WTC11 (cell line): ENCODE results near the gene PEX10. TPM values are rescaled to one million over a fixed set of nuclear protein-coding genes. Genes with fewer than 3 reads are reported as not detected.

Source experiments
- ATAC-seq: fragments of 200-7000 bp; cut with Tn5 transposase; 2 replicates; pipeline ENCODE4 v1.10.0; 2021; ENCODE audit warnings: mild to moderate bottlenecking, moderate library complexity
- CTCF ChIA-PET: fragments of 300-600 bp; sonication (Branson Sonifier 250); formaldehyde crosslinking; loops from one replicate; lab custom pipeline; 2021; ENCODE audit warnings: antibody characterized with exemption; lab: Charles Lee
- POLR2A ChIA-PET: fragments of 350-600 bp; sonication (Branson Sonifier 250); formaldehyde crosslinking; loops from one replicate; lab custom pipeline; 2021; ENCODE audit warnings: antibody characterized with exemption; lab: Charles Lee
- DNase-seq: peaks from one replicate; pipeline ENCODE4 v3.0.0; 2021; ENCODE audit warnings: low spot score
- H3K27ac Mint-ChIP-seq: 2 replicates; pipeline ENCODE4 v1.8.0; 2021; ENCODE audit warnings: mixed read lengths
- H3K27me3 Mint-ChIP-seq: 2 replicates; pipeline ENCODE4 v1.8.0; 2021; ENCODE audit warnings: low read depth, mild to moderate bottlenecking, moderate library complexity, mixed read lengths
- H3K36me3 Mint-ChIP-seq: 2 replicates; pipeline ENCODE4 v1.8.0; 2021; ENCODE audit warnings: mixed read lengths
- H3K4me1 Mint-ChIP-seq: 2 replicates; pipeline ENCODE4 v1.8.0; 2022; ENCODE audit warnings: mixed read lengths
- H3K4me3 Mint-ChIP-seq: 2 replicates; pipeline ENCODE4 v1.8.0; 2021; ENCODE audit warnings: mild to moderate bottlenecking, moderate library complexity, mixed read lengths
- H3K9me3 Mint-ChIP-seq: 2 replicates; pipeline ENCODE4 v1.8.0; 2021; ENCODE audit warnings: mixed read lengths
- AFF4 ChIP-seq: sonication (generic); formaldehyde crosslinking; IDR thresholded peaks from 2 replicates; pipeline ENCODE4 v1.8.1; 2023; ENCODE audit warnings: mild to moderate bottlenecking, missing genetic modification reagents, borderline replicate concordance
- CBFB ChIP-seq: sonication (generic); formaldehyde crosslinking; IDR thresholded peaks from 2 replicates; pipeline ENCODE4 v1.8.1; 2022; ENCODE audit warnings: mild to moderate bottlenecking, low read depth, missing genetic modification reagents
- ESRRA ChIP-seq: sonication (generic); formaldehyde crosslinking; IDR thresholded peaks from 2 replicates; pipeline ENCODE4 v1.8.1; 2022; ENCODE audit warnings: mild to moderate bottlenecking, missing genetic modification reagents, borderline replicate concordance
- FOXP1 ChIP-seq: sonication (generic); formaldehyde crosslinking; IDR thresholded peaks from 2 replicates; pipeline ENCODE4 v1.8.0; 2022; ENCODE audit warnings: missing genetic modification reagents, mild to moderate bottlenecking, moderate library complexity, borderline replicate concordance
- FOXP4 ChIP-seq: sonication (generic); formaldehyde crosslinking; IDR thresholded peaks from 2 replicates; pipeline ENCODE4 v1.8.0; 2022; ENCODE audit warnings: mild to moderate bottlenecking, missing genetic modification reagents
- HMGA2 ChIP-seq: fragments of 250-450 bp; sonication (Bioruptor Pico); IDR thresholded peaks from 2 replicates; pipeline ENCODE4 v1.4.0; 2021; ENCODE audit warnings: mild to moderate bottlenecking, moderate library complexity
- IRF2 ChIP-seq: sonication (generic); formaldehyde crosslinking; IDR thresholded peaks from 2 replicates; pipeline ENCODE4 v1.8.0; 2022; ENCODE audit warnings: low read depth, missing genetic modification reagents, borderline replicate concordance
- MXD4 ChIP-seq: fragments of 250-450 bp; sonication (Bioruptor Pico); IDR thresholded peaks from 2 replicates; pipeline ENCODE4 v1.8.0; 2021; ENCODE audit warnings: mild to moderate bottlenecking, moderate library complexity, borderline replicate concordance
- NFATC4 ChIP-seq: fragments of 250-450 bp; sonication (Bioruptor Pico); IDR thresholded peaks from 2 replicates; pipeline ENCODE4 v1.9.0; 2021; ENCODE audit warnings: mild to moderate bottlenecking
- NFE2L1 ChIP-seq: sonication (generic); formaldehyde crosslinking; IDR thresholded peaks from 2 replicates; pipeline ENCODE4 v1.8.1; 2023; ENCODE audit warnings: missing genetic modification reagents
- TCF7 ChIP-seq: sonication (generic); formaldehyde crosslinking; IDR thresholded peaks from 2 replicates; pipeline ENCODE4 v1.8.0; 2022; ENCODE audit warnings: mild to moderate bottlenecking, low read depth, missing genetic modification reagents, moderate library complexity
- total RNA-seq: library from RNA; stranded (reverse); gene quantifications from 3 replicates; pipeline ENCODE4 v1.2.3, GENCODE V29; 2021
- TF ChIP-seq, protein P1 (sequence below): sonication (generic); formaldehyde crosslinking; IDR thresholded peaks from 2 replicates; pipeline ENCODE4 v1.8.0; 2022; ENCODE audit warnings: mild to moderate bottlenecking, missing genetic modification reagents
- TF ChIP-seq, protein P2 (sequence below): sonication (generic); formaldehyde crosslinking; conservative IDR thresholded peaks from 2 replicates; pipeline ENCODE4 v1.8.1; 2022; ENCODE audit warnings: mild to moderate bottlenecking, missing genetic modification reagents
- TF ChIP-seq, protein P3 (sequence below): sonication (generic); formaldehyde crosslinking; IDR thresholded peaks from 2 replicates; pipeline ENCODE4 v1.8.1; 2023; ENCODE audit warnings: mild to moderate bottlenecking, moderate library complexity, missing genetic modification reagents

The PEX10 gene
- total RNA-seq, 1 experiment from 2014 or later, result 29.3 TPM

DNA sequence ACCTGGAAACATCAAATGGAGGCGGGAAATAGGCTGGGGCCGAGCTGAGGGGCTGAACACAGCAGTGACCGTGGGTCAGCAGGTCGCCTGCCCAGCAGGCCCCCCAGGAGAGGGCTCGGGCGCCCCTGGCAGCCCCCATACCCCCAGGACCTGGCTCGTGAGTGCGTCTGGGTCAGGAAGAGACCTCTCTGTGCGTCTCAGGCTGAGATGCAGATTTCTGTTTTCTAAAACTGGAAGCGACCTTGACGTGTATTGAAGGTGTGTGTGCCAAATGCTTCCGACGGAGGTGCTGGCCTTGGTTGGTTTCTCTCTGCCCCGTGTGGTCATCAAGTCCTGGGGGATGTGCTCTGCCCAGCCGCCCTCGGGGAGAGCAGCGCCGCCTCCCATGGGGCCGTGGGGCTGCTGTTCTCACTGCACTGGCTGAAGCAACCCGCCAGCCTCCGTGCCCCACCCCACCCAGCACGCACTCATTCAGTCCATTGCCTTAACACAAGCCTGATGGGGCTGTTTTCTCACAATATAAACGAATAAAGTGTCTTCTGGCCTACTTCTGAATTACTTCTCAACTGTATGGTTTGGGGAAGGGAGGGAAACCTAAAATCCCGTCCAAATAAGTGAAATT, 7.4 kb downstream of the PEX10 start:
- H3K36me3 Mint-ChIP-seq, result peaks cover 39% of the 10 kb centered on the region; the same call in 1 of the 2 replicates
- CTCF ChIA-PET, result no interaction called here

More for the DNA sequence above, 7.4 kb downstream of the PEX10 start:
- no peaks in the 10 kb centered on the region for H3K9me3 Mint-ChIP-seq
- no peaks in the 10 kb centered on the region for H3K27me3 Mint-ChIP-seq
- POLR2A ChIA-PET, result no interaction called here
- DNase-seq, result no peak
- H3K4me1 Mint-ChIP-seq, result no peaks in the 10 kb centered on the region
- TF ChIP-seq AFF4 (CRISPR knock-in tag) (no peak), NFATC4 (CRISPR knock-in tag) (no peak), NFE2L1 (no peak), MXD4 (CRISPR knock-in tag) (no peak), TCF7 (CRISPR knock-in tag) (no peak), FOXP4 (CRISPR knock-in tag) (no peak), ESRRA (CRISPR knock-in tag) (no peak), HMGA2 (CRISPR knock-in tag) (no peak), CBFB (CRISPR knock-in tag) (no peak), IRF2 (CRISPR knock-in tag) (no peak), FOXP1 (CRISPR knock-in tag) (no peak)
- TF ChIP-seq, protein P1, sequence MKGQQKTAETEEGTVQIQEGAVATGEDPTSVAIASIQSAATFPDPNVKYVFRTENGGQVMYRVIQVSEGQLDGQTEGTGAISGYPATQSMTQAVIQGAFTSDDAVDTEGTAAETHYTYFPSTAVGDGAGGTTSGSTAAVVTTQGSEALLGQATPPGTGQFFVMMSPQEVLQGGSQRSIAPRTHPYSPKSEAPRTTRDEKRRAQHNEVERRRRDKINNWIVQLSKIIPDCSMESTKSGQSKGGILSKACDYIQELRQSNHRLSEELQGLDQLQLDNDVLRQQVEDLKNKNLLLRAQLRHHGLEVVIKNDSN, result no peak
- TF ChIP-seq, protein P2, sequence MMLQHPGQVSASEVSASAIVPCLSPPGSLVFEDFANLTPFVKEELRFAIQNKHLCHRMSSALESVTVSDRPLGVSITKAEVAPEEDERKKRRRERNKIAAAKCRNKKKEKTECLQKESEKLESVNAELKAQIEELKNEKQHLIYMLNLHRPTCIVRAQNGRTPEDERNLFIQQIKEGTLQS (CRISPR knock-in tag), result no peak
- TF ChIP-seq, protein P3, sequence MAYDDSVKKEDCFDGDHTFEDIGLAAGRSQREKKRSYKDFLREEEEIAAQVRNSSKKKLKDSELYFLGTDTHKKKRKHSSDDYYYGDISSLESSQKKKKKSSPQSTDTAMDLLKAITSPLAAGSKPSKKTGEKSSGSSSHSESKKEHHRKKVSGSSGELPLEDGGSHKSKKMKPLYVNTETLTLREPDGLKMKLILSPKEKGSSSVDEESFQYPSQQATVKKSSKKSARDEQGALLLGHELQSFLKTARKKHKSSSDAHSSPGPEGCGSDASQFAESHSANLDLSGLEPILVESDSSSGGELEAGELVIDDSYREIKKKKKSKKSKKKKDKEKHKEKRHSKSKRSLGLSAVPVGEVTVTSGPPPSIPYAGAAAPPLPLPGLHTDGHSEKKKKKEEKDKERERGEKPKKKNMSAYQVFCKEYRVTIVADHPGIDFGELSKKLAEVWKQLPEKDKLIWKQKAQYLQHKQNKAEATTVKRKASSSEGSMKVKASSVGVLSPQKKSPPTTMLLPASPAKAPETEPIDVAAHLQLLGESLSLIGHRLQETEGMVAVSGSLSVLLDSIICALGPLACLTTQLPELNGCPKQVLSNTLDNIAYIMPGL, result no peak
- TF ChIP-seq, all 79 proteins: peak for 0
- Mint-ChIP-seq H3K27ac (no peak overlapping the region), H3K4me3 (no peak overlapping the region)
- no peak for ATAC-seq
